ENCODE data around the gene PPP2R2B.
"Not testable (repeated sequence)": the region's sequence is repeated elsewhere in the genome, so short reads cannot be mapped to it uniquely, and the experiment has no call there.

Gene PPP2R2B

GRCh38 chr5:146748533-146748932, 130.0 kb downstream of the PPP2R2B start:
- TF ChIP-seq, protein P1, sequence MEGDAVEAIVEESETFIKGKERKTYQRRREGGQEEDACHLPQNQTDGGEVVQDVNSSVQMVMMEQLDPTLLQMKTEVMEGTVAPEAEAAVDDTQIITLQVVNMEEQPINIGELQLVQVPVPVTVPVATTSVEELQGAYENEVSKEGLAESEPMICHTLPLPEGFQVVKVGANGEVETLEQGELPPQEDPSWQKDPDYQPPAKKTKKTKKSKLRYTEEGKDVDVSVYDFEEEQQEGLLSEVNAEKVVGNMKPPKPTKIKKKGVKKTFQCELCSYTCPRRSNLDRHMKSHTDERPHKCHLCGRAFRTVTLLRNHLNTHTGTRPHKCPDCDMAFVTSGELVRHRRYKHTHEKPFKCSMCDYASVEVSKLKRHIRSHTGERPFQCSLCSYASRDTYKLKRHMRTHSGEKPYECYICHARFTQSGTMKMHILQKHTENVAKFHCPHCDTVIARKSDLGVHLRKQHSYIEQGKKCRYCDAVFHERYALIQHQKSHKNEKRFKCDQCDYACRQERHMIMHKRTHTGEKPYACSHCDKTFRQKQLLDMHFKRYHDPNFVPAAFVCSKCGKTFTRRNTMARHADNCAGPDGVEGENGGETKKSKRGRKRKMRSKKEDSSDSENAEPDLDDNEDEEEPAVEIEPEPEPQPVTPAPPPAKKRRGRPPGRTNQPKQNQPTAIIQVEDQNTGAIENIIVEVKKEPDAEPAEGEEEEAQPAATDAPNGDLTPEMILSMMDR (IDR thresholded peaks at IDR 0.05; ENCODE audit: low read depth, low read length): no peak
- no peak overlapping the region for H3K4me3 ChIP-seq (ENCODE audit: low read depth, low read length)

- TF ChIP-seq, protein P1 (IDR thresholded peaks at IDR 0.05; ENCODE audit: low read depth, low read length): no peak
- no peak overlapping the region for H3K4me3 ChIP-seq (ENCODE audit: low read depth, low read length)
Measured at GRCh38 chr5:146745931-146746577, 132.5 kb downstream of the PPP2R2B start.

DNA sequence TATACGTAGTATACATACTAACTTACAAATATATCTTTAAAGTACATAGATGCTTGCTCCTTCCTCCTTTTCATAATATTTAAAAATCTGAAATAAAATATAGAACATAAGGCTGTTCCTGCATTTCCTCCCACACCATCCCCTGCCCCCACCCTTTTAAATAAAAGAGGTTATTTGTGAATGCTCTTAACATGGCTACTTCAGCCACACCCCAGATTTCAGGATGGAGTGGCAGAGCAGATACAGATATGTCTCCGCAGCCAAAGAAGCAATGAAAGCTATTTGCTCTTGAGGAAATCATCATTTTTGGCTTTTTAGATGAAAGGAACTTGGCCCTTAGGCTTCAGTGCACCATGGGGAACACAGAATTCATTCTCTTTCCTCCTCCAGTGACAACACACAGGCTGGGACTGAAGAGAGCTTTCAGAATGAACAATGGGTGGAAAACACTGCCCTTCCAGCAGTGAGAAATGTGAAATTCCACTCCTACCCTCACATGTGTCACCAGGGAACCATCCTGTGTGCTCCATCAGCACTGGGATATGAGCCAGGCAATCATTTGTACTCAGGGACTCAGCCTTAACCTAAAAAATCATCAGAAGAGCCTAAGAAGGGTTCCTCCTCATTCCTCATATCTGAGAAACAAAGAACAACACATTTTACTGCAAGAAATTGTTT, 134.3 kb downstream of the PPP2R2B start:
- TF ChIP-seq, protein P1 (IDR thresholded peaks at IDR 0.05; ENCODE audit: low read depth, low read length): no peak
- no peak overlapping the region for H3K4me3 ChIP-seq (ENCODE audit: low read depth, low read length)

GRCh38 chr5:146734936-146735577, 143.5 kb downstream of the PPP2R2B start:
- H3K4me3 ChIP-seq (ENCODE audit: low read depth, low read length): no peak overlapping the region
- TF ChIP-seq, protein P1 (IDR thresholded peaks at IDR 0.05; ENCODE audit: low read depth, low read length): no peak

DNA sequence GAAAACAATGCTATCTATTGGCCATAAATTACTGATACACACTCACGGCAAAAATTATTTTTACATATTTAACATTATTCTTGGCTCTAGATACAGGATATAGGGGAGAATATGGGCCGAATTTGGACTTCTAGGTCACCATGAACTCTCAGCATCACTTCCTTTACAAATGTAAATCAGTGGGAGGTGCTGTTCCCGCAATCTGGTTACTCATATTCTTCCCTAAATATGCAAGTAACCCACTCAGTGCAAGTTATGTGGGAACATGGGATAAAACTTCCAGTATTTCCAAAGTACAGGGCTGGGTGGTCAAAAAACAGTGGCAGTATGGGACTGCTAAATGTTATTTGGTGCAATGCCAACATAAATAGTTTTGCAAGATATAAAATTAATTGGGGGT, 145.6 kb downstream of the PPP2R2B start:
- TF ChIP-seq, protein P1 (IDR thresholded peaks at IDR 0.05; ENCODE audit: low read depth, low read length): no peak
- H3K4me3 ChIP-seq (ENCODE audit: low read depth, low read length): no peak overlapping the region

- H3K4me3 ChIP-seq (ENCODE audit: low read depth, low read length): no peak overlapping the region
- TF ChIP-seq, protein P1 (IDR thresholded peaks at IDR 0.05; ENCODE audit: low read depth, low read length): no peak
Measured at GRCh38 chr5:146731909-146732659, 146.5 kb downstream of the PPP2R2B start.

- not testable (repeated sequence) for H3K4me3 ChIP-seq (ENCODE audit: low read depth, low read length)
Measured at GRCh38 chr5:146728746-146729145, 149.8 kb downstream of the PPP2R2B start.
